Prostate gland (tissue), 2 donors: ENCODE data around the gene MXRA8. TPM values are rescaled to one million over a fixed set of nuclear protein-coding genes. Genes with fewer than 3 reads are reported as not detected.

Experiments used
- DNase-seq: peaks from one replicate; pipeline ENCODE4 v3.0.0-alpha.2; 2019; ENCODE audit warnings: low spot score
- H3K27ac ChIP-seq, 2 donors: fragments of 200-600 bp; sonication (generic); 2 replicates each; pipeline ENCODE4 v1.5.1; 2017 to 2019
- H3K27me3 ChIP-seq: fragments of 200-600 bp; sonication (generic); replicated peaks from 2 replicates; pipeline ENCODE4 v1.5.1; 2019; ENCODE audit not compliant: insufficient read depth
- H3K36me3 ChIP-seq, 2 donors: fragments of 200-600 bp; sonication (generic); 1 replicate in 1 of 2; 2 replicates in 1 of 2; pipeline versions ENCODE4 v1.5.1 to v1.8.1; 2017 to 2019
- H3K4me1 ChIP-seq: fragments of 200-600 bp; sonication (generic); replicated peaks from 2 replicates; pipeline ENCODE4 v1.5.1; 2019
- H3K4me3 ChIP-seq, 2 donors: fragments of 200-600 bp; sonication (generic); 2 replicates each; pipeline ENCODE4 v1.5.1; 2017 to 2019
- H3K9me3 ChIP-seq: fragments of 200-600 bp; sonication (generic); 2 replicates; pipeline ENCODE4 v1.5.1; 2017
- POLR2A ChIP-seq: fragments of 450-650 bp; IDR thresholded peaks from one replicate; pipeline ENCODE4 v1.6.1; 2016; ENCODE audit warnings: antibody characterized with exemption, mild to moderate bottlenecking
- POLR2AphosphoS5 ChIP-seq: sonication (generic); formaldehyde crosslinking; IDR thresholded peaks from one replicate; pipeline ENCODE4 v1.6.1; 2017; ENCODE audit warnings: antibody characterized with exemption
- WGBS: methylation state at CpG from one replicate; pipeline ENCODE4 v1.1.5; 2018; 5-methylcytosine and 5-hydroxymethylcytosine counted together
- intact Hi-C: fragments of 100-400 bp; cut with DNase I; formaldehyde crosslinking; loops from one replicate; pipeline ENCODE4 v1.14.2; 2022
- total RNA-seq, 2 donors: library from RNA; depleted of rRNA; stranded (reverse); fragments of >200 nt; gene quantifications; one replicate each; pipeline ENCODE4 v1.1.0, GENCODE V29; 2016
- TF ChIP-seq, protein P1 (sequence below), 4 experiments: fragments of 200-600 bp in 2 of 4; fragments of 450-650 bp in 2 of 4; sonication (generic) in 2 of 4; IDR thresholded peaks; 1 replicate in 3 of 4; 2 replicates in 1 of 4; pipeline ENCODE4 v1.5.1; 2016 to 2019; ENCODE audit warnings: antibody characterized with exemption in 4 of 4, mild to moderate bottlenecking in 2 of 4, moderate library complexity in 2 of 4

The MXRA8 gene, protein sequence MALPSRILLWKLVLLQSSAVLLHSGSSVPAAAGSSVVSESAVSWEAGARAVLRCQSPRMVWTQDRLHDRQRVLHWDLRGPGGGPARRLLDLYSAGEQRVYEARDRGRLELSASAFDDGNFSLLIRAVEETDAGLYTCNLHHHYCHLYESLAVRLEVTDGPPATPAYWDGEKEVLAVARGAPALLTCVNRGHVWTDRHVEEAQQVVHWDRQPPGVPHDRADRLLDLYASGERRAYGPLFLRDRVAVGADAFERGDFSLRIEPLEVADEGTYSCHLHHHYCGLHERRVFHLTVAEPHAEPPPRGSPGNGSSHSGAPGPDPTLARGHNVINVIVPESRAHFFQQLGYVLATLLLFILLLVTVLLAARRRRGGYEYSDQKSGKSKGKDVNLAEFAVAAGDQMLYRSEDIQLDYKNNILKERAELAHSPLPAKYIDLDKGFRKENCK
- total RNA-seq: 100 to 1,000 TPM in 1 of 2 donors, 10 to 100 TPM in 1; 39.0 to 152 TPM

DNA sequence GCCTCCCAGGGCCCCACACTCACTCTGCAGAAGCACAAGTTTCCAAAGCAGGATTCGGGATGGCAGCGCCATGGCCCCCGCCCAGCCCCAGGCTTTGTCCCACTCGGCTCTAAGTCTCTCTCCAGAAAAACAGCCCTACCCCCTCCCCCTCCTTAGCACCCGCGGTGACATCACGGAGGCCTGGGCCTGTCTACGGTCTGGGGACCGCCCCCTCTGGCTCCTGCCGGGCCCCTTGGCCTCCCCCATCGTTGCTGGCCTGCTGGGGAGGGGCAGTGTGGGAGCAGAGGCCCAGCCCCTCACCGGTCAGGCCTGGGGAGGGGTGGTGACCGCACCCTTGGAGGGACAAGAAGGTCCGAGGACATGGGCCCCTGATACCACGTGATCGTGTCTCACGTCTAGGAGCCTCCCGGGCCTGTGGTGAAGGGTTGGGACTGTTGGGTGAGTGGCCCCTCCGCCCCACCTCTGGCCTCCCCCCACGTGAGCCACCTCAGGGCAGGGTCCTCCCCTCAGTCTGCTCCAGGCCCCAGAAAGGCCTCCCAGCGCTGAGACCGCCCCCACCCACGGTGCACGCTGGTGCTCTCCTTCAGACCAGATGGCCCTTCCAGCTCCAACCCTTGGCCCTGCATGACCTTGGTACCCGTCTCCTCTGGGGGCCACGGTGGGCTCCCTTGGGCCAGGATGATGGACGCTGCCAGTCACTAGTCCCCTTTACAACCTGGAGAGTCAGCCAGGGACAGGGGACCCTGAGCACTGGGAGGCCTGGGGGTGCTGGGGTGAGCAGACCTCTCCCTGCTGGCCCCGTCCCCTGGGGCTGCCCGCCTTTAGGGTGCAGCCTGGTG, at the start of gene MXRA8:
TSS of gene MXRA8 (minus strand) at position 123 of the 839 bp plus-strand sequence. CDS start at position 72, 51 bp downstream.
- no peaks in the 10 kb centered on the region for H3K27me3 ChIP-seq
- WGBS: 23% methylated on average over 29 of the region's 29 CpGs
- intact Hi-C loops: no loop called here
- TF ChIP-seq, protein P1, sequence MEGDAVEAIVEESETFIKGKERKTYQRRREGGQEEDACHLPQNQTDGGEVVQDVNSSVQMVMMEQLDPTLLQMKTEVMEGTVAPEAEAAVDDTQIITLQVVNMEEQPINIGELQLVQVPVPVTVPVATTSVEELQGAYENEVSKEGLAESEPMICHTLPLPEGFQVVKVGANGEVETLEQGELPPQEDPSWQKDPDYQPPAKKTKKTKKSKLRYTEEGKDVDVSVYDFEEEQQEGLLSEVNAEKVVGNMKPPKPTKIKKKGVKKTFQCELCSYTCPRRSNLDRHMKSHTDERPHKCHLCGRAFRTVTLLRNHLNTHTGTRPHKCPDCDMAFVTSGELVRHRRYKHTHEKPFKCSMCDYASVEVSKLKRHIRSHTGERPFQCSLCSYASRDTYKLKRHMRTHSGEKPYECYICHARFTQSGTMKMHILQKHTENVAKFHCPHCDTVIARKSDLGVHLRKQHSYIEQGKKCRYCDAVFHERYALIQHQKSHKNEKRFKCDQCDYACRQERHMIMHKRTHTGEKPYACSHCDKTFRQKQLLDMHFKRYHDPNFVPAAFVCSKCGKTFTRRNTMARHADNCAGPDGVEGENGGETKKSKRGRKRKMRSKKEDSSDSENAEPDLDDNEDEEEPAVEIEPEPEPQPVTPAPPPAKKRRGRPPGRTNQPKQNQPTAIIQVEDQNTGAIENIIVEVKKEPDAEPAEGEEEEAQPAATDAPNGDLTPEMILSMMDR (IDR thresholded peaks at IDR 0.05): no peak
- TF ChIP-seq POLR2A (no peak), POLR2AphosphoS5 (no peak)
- H3K36me3 ChIP-seq: no peaks in the 10 kb centered on the region
- H3K27ac ChIP-seq: peak within 1 kb of the TSS; percentile 72 to 83
- H3K4me1 ChIP-seq: no peaks in the 10 kb centered on the region
- H3K4me3 ChIP-seq: peak within 1 kb of the TSS; percentile 30 to 37
- no peaks in the 10 kb centered on the region for H3K9me3 ChIP-seq
- DNase-seq: no peak

DNA sequence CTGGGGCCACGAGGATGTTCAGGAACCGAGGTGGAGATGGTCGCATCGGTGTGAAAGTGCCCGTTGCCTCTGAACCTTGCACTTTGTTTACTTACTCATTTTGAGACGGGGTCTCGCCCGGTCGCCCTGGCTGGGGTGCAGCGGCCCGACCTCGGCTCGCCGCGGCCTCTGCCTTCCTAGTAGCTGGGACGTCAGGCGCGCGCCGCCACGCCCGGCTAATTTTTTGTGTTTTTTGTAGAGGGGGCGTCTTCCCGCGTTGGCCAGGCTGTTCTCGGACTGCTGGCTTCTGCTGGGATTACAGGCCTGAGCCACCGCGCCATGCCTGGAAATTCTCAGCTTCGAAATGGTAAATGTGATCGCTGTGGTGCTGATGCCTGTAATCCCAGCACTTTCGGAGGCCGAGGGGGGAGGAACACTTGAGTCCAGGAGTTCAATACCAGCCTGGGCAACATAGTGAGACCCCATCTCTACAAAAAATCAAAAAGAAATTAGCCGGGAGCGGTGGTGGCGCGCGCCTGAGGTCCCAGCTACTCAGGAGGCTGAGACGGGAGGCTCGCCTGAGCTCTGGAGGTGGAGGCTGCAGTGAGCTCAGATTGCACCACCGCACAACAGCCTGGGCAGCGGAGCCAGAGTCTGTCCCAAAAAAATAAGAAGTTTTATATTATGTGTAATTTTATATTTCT, 49.4 kb upstream of the MXRA8 start:
- DNase-seq: no peak
- Histone ChIP-seq H3K27ac (peak overlapping the region; percentile 77 to 83), H3K9me3 (no peaks in the 10 kb centered on the region), H3K4me3 (peak overlapping the region; percentile 96 to 99), H3K4me1 (peaks cover 10% of the 10 kb centered on the region), H3K36me3 (no peaks in the 10 kb centered on the region), H3K27me3 (no peaks in the 10 kb centered on the region)
- intact Hi-C loops: loop anchor here (5.0 kb wide), 1 partner anchor 35 kb away; no protein-coding TSS in a partner anchor
- TF ChIP-seq, protein P1 (IDR thresholded peaks at IDR 0.05): no peak
- no peak for TF ChIP-seq POLR2A
- TF ChIP-seq POLR2AphosphoS5: no peak
- WGBS: 12% methylated on average over 37 of the region's 41 CpGs

DNA sequence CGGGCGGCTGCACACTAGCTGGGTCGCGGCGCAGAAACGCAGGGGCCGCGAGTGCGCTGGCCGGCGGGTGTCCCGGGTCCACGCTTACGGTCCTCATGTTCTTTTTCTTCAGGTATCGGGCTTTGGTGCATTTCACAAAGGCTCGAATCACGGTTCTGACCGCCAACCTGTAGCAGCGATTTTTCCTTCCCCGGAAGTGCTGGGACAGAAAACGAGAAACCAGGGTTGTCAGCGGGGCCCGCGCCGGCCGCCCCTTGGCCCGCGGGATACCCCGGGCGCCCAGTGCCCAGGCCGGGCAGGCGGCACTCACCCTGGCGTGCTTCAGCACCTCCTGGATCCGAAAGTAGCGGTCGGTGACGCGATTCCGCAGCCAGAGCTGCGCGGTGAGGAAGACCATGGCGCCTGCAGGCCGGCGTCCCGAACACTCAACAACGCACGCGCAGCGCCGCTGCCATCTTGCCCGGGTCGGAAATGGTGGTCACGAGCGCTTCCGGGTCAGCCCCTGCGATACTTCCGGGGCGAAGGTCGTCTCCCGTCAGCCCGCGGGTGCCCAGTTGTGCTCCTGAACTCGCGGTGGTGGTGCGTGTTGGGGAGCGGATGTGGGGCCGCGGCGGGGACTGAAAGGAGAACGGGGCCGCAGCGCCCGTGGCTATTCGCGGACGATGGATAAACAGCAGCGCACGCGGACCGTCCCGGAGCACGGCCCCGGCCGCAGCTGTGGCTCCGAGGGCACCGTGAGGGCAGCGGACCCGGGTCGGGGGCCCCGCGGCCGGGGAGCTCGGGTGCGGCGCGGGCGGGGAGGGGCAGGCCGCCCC, 48.7 kb upstream of the MXRA8 start, which contains the start of gene MRPL20:
TSS of gene MRPL20 (minus strand) at position 473 of the 815 bp plus-strand sequence. CDS start at position 397, 76 bp downstream.
- Histone ChIP-seq H3K4me3 (peak within 1 kb of the TSS; percentile 96 to 99), H3K27ac (peak within 1 kb of the TSS; percentile 77 to 83), H3K27me3 (no peaks in the 10 kb centered on the region), H3K36me3 (no peaks in the 10 kb centered on the region), H3K4me1 (peaks cover 10% of the 10 kb centered on the region), H3K9me3 (no peaks in the 10 kb centered on the region)
- intact Hi-C loops: loop anchor here (5.0 kb wide), 1 partner anchor 35 kb away; no protein-coding TSS in a partner anchor
- WGBS: under 1% methylated on average over 47 of the region's 98 CpGs
- DNase-seq: peak; percentile 91
- TF ChIP-seq POLR2AphosphoS5: peak; percentile 99
- TF ChIP-seq POLR2A: peak; percentile 51
- TF ChIP-seq, protein P1 (IDR thresholded peaks at IDR 0.05): peak in 1 of 4 experiments; percentile 18
